Mucosa of gallbladder (tissue), 1 donor: ENCODE results near the gene TSPAN4. TPM values are rescaled to one million over a fixed set of nuclear protein-coding genes. Genes with fewer than 3 reads are reported as not detected.

Experiments
- DNase-seq: peaks from one replicate; pipeline ENCODE4 v3.0.0-alpha.2; 2020; ENCODE audit warnings: low spot score
- total RNA-seq: library from RNA; stranded (reverse); gene quantifications from one replicate; pipeline ENCODE4 v1.2.1, GENCODE V29; 2021
- donor health status: DM: no; HTN: no; CAD: no.

The TSPAN4 gene
- total RNA-seq, 1 donor from 2014 or later: 34.6 TPM

DNA sequence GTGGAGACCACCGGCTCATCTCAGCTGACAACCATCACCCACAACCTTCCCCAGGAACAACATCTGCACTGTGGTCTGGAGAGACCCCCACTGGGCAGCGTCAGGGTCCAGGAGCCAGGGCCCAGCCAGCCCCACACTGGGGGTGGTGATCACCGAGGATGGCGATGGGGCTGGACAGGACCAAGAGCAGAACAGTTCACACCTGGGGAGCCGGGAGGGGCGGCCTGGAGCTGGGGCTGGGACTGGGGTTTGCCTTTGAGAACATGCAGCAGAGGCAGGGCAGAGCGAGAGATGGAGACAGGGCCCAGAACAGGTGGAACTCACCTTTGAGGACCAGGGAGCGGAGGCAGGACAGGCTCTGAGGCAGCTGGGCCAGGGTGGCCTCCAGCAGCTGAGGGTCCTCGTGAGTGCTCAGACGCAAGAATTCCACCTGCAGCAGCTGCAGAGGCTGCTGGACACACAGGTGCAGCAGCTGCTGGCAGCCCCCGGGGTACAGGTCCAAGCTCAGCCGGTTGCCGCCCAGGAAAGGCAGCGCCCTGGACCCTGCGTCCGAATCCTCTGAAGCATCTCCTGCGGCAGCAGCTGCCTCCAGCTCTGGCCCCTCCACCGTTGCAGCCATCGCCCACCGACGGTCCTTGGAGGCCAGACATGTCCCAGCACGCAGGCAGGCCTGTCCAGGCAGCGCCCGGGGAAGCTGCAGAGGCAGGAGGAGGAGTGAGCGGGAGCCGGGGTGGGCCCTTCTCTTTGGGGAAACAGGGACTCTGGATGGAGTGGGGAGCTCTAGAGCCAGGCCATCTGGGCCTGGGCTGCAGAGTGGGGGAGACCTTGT is 38.7 kb upstream of the TSPAN4 start:
- no peak for DNase-seq

GRCh38 chr11:804599-804964 is 38.1 kb upstream of the TSPAN4 start:
- no peak for DNase-seq

GRCh38 chr11:808427-809286 is 34.0 kb upstream of the TSPAN4 start:
- no peak for DNase-seq

DNA sequence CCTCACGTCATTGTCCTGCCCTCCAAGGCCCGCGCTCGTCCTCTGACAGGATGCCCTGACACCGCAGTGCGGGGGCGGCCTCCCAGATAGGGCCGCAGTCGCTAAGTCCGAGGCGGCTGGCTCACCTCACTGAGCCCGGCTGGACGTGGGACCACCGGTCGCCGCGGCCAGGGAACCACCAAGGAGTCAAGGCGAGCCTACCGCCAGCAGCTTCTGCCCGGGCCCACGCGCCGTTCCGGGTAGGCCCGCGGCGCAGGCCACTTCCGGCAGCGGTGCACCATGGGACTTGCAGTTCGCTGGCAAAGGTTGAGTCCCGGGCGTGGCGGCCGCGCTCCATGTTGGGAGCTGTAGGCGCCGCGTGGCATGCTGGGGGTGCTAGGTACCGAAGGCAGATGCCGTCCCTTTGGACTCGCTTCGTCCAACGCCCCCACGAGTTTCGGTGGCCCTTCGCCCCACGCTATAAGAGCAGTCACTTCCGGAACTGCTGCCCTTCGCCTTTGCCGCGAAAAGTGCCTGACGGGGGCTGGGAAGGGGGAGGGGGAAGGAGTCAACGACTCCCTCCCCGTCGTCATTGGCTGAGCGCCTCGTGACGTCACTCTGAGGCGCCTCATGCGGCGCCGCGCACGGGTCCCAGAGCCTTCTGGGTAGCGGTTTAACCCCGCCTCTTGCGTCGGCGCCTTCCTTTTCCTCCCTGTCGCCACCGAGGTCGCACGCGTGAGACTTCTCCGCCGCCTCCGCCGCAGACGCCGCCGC is 33.2 kb upstream of the TSPAN4 start, which contains the start of gene RPLP2:
Gene RPLP2, plus strand, starts transcription at position 681 of the 753 bp plus-strand sequence. CDS start 268 bp downstream, outside the sequence.
- peak; percentile 97 for DNase-seq

GRCh38 chr11:810040-810567 is 32.5 kb upstream of the TSPAN4 start:
- DNase-seq: no peak

DNA sequence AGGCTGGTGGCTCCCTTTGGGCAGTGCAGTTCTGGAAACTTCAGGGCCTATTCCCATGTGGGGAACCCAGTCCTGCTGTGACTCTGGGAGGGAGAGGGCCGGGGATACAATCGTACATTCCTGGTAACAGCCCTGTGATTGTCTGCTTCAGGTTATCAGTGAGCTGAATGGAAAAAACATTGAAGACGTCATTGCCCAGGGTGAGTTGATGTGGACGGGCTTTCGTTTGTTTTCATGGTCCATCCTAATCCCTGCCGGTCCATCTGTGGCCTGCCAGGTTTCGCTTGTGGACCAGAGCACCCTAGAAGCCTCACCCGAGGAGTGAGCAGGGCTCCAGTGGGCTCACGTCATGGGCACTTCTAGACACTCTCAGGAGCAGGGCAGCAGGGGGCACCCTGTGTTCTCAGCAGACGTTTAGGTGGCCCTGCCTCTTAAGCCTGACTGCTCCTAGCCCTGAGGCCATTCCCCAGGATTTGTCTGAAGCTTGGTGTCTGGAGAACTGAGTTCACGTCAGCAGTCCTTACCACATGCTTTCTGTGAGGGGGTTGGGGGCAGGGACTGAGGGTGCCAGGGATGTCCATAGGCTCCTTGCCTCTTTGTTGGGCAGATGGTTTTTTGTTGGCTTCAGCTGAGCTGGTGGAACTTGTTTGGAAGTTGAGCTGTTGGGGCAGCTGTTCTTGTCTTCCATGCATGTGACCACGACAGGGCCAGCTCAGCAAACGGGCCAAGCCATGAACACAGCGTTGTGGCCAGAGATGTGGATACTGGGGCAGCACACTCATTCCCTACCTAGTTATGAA is 31.0 kb upstream of the TSPAN4 start:
- no peak for DNase-seq

- no peak for DNase-seq
Measured at GRCh38 chr11:812390-812789, 30.3 kb upstream of the TSPAN4 start.

DNA sequence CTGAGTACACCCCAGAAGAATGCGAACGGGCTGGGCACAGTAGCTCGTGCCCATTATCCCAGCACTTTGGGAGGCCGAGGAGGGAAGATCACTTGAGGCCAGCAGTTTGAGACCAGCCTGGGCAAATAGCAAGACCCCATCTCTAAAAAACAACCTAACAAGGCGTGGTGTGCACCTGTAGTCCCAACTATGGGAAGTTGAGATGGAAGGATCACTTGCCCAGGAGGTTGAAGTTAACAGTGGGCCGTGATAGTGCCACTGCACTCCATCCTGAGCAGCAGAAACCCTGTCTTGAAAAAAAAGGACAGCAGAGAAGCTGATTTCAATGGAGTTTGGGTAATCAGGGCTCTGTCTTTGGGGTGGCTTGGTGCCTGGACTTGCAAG is 29.6 kb upstream of the TSPAN4 start:
- no peak for DNase-seq

GRCh38 chr11:813456-814096 is 29.1 kb upstream of the TSPAN4 start:
- no peak for DNase-seq

DNA sequence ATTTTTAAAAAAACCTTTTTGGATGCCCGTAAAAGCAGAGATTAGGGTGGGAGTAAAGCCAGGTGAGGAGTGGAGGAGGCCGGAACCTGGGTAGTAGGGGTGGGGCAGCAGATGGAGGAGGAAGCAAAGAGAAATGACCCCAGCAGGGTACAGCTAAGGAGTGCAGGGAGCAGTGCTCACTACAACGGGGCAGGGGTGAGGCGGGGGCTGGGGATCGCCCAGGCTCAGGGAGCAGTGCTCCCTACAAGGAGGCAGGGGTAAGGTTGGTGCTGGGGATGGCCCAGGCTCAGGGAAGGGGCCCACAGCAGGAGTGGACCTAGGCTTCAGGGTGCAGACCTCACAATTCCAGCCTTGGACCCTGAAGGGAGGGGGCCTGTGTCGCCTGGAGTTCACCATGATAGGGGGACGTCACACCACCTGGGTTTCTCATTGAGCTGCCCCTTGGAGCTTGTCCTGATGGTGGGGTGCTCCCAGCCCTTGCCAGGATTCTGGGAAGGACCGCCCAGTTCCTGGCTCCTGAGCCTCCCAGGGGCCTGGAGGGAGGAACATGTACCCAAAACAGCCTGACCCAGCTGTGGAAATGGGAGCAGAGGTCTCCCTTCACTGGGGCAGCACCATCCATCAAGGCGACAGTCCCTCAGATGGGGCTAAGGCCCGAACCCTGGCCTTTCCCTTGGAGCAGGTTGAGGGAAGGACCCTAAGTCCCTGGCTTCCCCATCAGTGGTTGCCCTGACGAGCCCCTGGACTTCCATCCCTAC is 26.8 kb upstream of the TSPAN4 start:
- no peak for DNase-seq

- no peak for DNase-seq
Measured at GRCh38 chr11:816433-816779, 26.2 kb upstream of the TSPAN4 start.

DNA sequence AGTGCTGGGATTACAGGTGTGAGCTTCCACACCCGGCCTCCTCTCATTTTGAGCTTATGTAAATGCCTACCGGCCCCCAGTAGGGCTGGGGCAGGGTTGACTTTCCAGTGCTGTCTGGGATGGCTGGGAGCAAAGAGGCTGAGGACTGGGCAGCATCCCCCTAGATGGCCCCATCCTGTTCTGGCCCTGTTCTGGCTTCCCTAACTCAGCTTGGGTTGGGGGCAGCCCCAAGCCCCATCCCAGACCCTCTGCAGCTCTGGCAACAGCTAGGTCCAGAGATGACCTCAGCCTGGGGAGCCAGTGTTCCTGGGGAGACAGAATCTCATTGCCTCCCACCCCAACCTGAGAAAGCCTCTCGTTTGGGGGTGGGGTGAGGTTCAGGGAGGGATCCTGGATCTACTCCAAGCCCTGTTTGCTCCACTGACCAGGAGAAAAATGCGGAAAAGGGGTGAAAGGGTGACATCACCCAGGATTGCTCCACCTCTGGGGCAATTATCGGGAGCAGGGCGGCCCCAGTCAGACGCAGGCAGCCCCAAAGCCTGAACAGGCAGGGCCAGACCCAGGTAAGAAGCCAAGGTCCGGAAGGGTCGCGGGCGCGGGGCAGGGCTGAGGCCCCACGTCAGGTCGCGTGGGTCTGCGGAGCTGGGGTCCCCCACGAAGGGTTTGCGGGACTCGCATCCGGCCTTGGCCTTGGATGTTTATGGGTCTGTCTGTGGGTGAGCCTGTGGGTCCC is 24.1 kb upstream of the TSPAN4 start, which contains the start of gene PNPLA2:
Gene PNPLA2, plus strand, starts transcription at position 519 of the 733 bp plus-strand sequence. CDS start 805 bp downstream, outside the sequence.
- DNase-seq: no peak

DNA sequence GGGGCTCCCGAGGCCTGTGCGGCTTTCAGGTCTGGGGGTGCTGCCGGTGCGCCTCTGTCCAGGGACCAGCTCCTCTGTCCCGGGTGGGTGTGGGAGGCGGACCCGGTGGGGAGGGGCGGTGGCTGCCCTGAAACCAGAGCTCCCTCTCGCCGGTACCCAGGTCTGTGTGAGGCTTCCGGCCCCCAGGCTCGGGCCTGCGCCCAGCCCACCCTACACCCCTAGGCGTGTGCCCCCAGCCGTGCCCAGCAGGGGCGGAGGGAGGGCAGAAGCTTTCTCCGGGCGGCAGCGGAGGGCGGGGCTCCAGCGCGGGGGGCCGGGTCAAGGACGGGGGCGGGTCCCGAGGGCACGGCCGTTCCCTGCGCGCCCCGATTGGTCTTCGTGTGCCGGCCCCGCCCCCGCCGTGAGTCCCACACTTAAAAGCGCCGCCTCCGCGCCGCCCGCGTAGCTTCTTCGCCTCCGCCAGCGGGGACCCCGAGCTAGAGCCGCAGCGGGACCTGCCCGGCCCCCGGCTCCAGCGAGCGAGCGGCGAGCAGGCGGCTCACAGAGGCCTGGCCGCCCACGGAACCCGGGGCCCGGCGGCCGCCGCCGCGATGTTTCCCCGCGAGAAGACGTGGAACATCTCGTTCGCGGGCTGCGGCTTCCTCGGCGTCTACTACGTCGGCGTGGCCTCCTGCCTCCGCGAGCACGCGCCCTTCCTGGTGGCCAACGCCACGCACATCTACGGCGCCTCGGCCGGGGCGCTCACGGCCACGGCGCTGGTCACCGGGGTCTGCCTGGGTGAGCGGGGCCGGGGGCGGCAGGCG is 23.3 kb upstream of the TSPAN4 start:
- DNase-seq: peak; percentile 92

GRCh38 chr11:819943-820649 is 22.6 kb upstream of the TSPAN4 start:
- DNase-seq: peak; percentile 89

DNA sequence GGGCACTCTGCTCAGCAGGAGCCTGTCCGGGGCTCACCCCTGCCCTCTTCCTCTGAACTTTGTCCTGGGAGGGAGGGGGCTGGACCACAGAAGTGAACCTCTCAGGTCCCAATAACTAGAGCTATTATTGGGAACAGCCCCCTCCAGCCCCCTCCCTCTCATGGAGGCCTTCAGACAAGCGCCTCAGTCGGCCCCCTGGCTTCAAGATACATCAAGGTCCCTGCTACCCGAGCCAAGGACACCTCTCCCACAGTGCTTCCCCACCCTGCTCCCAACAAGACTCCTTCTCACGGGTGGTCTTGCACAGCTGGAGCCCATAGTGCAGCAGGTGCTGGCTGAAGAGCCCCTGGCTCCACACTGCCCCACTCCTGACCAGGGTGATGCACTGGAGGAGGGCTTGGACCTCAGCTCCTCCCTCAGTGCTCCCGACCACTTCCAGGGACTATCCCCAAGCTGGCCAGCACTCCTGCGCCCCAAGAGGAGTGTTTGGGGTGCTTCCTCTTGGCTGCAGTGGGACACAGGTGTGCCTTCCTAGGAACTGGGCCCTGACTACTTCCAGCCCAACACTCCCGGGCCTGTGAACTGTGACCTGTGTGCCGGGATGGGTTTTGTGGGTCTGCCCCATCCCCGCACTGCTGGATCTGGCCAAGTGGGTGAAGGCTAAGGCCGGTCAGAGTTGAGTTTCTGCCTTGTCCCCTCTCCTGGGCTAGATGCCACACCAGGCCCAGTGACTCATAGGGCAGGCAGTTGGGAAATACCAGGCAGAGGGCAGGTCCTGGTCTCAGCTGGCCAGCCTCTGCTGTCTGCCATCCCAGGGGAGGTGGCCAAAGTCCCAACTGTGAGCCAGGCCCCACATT is 21.8 kb upstream of the TSPAN4 start:
- peak; percentile 78 for DNase-seq
